Adipocyte (in vitro differentiated cells): ENCODE data around the gene LATS1.
"Not testable (repeated sequence)": the region's sequence is repeated elsewhere in the genome, so short reads cannot be mapped to it uniquely, and the experiment has no call there.

Experiments used
- DNase-seq: peaks from one replicate; pipeline ENCODE4 v3.0.0-alpha.2; 2015; ENCODE audit warnings: low read depth
- H3K27me3 ChIP-seq: replicated peaks from 2 replicates; pipeline ENCODE4 v1.7.0; 2013; ENCODE audit warnings: mild to moderate bottlenecking, low read length, moderate library complexity; ENCODE audit not compliant: control insufficient read depth, insufficient read depth
- H3K36me3 ChIP-seq: 2 replicates; pipeline ENCODE4 v1.7.0; 2013; ENCODE audit warnings: low read length, mild to moderate bottlenecking, moderate library complexity; ENCODE audit not compliant: control insufficient read depth, insufficient read depth, severe bottlenecking
- H3K4me1 ChIP-seq: 2 replicates; pipeline ENCODE4 v1.7.0; 2013; ENCODE audit warnings: mild to moderate bottlenecking, low read length, moderate library complexity; ENCODE audit not compliant: control insufficient read depth, insufficient read depth
- H3K4me3 ChIP-seq: 2 replicates; pipeline ENCODE4 v1.7.0; 2013; ENCODE audit warnings: mild to moderate bottlenecking, low read length, moderate library complexity
- H3K9ac ChIP-seq: 2 replicates; pipeline ENCODE4 v1.7.0; 2013; ENCODE audit warnings: mild to moderate bottlenecking, low read length, moderate library complexity
- H3K9me3 ChIP-seq: 2 replicates; pipeline ENCODE4 v1.7.0; 2013; ENCODE audit warnings: mild to moderate bottlenecking, low read length, moderate library complexity; ENCODE audit not compliant: control insufficient read depth

The LATS1 gene

DNA sequence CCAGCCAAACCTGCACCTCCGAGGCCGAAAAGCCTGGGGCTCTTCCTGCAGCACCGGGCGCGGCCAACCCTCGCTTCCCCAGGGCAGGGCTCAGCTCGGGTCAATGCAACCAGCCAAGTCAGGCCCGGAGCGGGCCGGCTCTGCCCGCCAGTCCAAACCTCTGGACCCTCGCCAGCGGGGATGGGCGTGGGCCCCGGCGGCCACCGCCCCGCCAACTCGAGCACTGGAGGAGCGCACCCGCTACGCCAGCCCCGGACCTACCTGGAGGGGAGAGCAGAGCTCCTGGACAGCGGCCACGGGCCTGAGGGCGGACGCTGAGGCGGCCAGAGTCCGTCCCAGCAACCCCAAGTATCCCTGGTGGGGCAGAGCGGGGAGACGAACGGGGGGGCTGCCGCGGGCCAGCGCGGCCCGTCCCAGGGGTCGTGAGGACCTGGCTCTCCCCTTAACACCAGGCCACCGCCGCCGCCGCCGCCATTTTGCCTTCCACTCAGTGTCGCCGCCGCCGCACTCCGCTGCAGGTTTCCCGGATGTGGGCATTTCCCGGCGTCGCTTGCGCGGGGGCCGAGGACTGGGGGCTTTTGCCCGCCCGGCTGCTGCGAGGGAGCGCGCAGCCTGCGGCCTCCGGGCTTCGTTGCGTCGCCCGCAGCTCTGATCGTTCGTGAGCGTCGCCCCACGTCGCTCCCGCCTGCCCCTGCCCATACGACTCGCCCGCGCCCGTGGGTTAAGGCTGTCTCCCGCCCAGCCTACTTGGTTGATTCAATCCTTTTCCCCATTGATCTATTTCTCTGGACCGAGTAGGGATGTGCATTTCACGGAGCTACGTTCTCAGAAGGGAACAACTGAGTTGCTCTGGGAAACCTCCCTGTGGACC, at the start of gene LATS1:
TSS of gene LATS1 (minus strand) at position 514 of the 871 bp plus-strand sequence. CDS start 15,975 bp downstream, outside the sequence.
- Histone ChIP-seq H3K27me3 (no peaks in the 10 kb centered on the region), H3K9me3 (no peaks in the 10 kb centered on the region), H3K9ac (peak within 1 kb of the TSS; percentile 95), H3K4me3 (peak within 1 kb of the TSS; percentile 93), H3K36me3 (no peaks in the 10 kb centered on the region), H3K4me1 (peaks cover 18% of the 10 kb centered on the region)
- peak; percentile 93 for DNase-seq

DNA sequence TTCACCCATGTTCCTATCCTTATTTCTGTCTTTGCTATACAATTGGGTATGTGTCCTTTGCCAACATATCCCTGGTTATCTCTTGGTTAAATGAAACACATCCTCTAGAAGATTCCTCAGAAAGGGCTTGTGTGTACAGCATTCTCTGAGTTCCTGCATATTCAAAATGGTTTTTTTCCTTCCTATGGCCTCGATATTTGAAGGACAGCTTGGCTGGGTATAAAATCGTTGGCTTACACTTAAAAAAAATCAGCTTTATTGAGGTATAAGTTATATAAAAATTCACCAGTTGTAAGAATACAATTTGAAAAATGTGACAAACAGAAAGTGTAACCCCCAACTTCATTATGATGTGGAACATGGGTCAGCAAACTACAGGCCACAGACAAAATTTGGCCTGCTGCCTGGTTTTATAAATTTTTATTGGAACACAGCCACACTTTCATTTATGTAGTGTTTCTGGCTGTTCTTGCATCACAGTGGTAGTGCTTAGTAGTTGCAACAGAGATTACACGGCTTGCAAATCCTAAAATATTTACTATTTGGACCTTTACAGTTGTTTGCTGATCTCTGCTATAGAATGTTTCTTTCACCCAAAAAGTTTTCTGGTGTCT, 48.4 kb upstream of the LATS1 start:
- H3K36me3 ChIP-seq: peaks cover 7% of the 10 kb centered on the region
- H3K9me3 ChIP-seq: peaks cover 3% of the 10 kb centered on the region
- H3K4me3 ChIP-seq: peak overlapping the region; percentile 59
- H3K27me3 ChIP-seq: no peaks in the 10 kb centered on the region
- peaks cover 31% of the 10 kb centered on the region for H3K4me1 ChIP-seq
- H3K9ac ChIP-seq: peak overlapping the region; percentile 65
- DNase-seq: peak; percentile 91

DNA sequence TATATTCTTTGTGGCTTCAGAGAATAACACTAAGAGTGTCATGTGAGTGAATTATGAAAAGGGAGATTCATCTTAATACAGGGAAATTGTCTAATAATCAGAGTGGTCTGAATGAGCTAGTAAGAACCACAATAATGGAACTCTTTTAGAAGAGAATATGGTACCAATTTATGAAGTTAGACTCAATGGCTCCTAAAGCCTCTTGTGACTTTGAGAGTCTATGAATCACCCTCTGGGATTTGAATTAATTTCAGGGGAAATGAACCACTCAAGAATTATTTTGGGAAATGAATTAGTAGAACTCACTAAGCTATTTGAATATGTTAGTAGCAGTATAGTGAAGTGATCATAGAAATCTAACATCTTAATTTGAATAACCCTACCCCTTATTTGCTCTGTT, 46.0 kb upstream of the LATS1 start:
- H3K4me3 ChIP-seq: peak overlapping the region; percentile 24
- peaks cover 21% of the 10 kb centered on the region for H3K36me3 ChIP-seq
- H3K9ac ChIP-seq: no peak overlapping the region
- H3K9me3 ChIP-seq: peaks cover 3% of the 10 kb centered on the region
- peaks cover 31% of the 10 kb centered on the region for H3K4me1 ChIP-seq
- H3K27me3 ChIP-seq: no peaks in the 10 kb centered on the region
- no peak for DNase-seq

DNA sequence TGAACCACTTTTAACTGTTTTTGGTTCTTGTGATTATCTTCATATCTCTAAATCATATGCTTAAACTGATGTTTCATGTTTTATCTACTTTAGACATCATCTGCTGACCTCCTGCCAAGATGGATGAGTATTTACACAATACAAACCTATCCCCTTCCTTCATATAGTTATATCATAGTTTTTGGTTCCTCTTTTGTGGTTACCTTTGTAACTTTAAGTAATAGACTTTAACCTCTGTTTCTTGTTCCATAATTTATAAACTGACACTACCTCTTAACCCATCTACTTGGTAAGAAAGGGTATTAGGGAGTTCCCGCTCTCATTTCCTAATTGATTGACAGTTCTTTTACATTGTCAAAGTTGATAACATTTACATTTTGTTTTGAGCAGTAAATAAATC, 43.5 kb upstream of the LATS1 start:
- DNase-seq: no peak
- Histone ChIP-seq H3K4me1 (peaks cover 22% of the 10 kb centered on the region), H3K36me3 (peaks cover 21% of the 10 kb centered on the region), H3K9ac (no peak overlapping the region), H3K4me3 (no peak overlapping the region), H3K27me3 (no peaks in the 10 kb centered on the region), H3K9me3 (peaks cover 3% of the 10 kb centered on the region)

DNA sequence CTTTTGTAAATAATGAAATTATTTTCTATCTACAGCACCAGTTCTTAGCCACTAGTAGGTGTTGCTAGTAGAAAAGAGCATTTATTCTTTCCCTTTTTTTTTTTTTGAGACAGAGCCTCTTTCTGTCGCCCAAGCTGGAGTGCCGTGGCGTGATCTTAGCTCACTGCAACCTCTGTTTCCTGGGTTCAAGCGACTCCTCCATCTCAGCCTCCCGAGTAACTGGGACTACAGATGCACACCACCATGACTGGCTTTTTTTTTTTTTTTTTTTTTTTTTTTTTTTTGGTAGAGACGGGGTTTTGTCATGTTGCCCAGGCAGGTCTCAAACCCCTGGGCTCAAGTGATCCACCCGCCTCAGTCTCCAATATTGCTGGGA, 38.3 kb upstream of the LATS1 start:
- H3K36me3 ChIP-seq: peaks cover 17% of the 10 kb centered on the region
- DNase-seq: no peak
- H3K4me3 ChIP-seq: no peak overlapping the region
- H3K4me1 ChIP-seq: peaks cover 22% of the 10 kb centered on the region
- H3K9me3 ChIP-seq: no peaks in the 10 kb centered on the region
- no peak overlapping the region for H3K9ac ChIP-seq
- H3K27me3 ChIP-seq: no peaks in the 10 kb centered on the region

DNA sequence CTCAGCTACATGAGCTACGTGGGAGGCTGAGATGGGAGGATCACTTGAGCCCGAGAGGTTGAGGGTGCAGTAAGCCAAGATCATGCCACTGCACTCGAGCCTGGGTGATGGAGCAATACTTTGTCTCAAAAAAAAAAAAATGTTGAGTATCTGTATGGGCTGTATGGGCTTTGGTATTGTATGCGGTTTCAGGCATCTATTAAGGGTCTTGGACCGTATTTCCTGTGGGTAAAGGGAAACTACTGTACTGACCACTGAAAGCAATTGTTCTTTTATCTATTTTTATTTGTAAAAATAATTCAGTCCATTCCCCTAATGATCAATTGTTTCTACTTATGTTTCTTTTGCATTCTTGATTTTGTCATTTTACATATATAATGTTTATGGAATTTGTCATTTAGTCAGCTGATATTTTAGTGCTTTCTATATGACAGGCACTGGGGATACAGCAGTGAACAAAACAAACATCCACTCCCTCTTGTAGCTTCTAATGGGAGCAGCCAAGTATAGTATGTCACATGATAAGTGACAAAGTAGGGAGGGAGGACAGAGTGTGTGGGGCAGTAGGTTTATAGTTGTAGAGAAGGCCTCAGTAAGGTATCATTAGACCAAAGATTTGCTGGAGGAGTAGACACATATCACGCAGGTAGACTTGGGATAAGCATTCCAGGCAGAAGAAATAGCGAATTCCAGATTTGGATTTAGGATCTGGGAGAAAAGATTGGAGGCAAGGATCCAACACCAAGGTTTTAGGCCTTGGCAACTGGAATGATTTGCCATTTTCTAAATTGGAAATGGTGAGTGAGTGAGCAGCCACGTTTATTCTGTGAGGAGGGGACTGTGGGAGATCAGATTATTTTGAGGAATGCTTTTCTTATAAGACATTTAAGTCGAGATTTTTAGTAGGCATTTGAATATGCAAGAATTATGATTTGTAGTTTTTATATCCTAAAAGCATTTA, 37.7 kb upstream of the LATS1 start:
- no peak for DNase-seq
- no peak overlapping the region for H3K4me3 ChIP-seq
- H3K27me3 ChIP-seq: no peaks in the 10 kb centered on the region
- H3K9ac ChIP-seq: no peak overlapping the region
- peaks cover 17% of the 10 kb centered on the region for H3K36me3 ChIP-seq
- H3K9me3 ChIP-seq: no peaks in the 10 kb centered on the region
- peaks cover 28% of the 10 kb centered on the region for H3K4me1 ChIP-seq

DNA sequence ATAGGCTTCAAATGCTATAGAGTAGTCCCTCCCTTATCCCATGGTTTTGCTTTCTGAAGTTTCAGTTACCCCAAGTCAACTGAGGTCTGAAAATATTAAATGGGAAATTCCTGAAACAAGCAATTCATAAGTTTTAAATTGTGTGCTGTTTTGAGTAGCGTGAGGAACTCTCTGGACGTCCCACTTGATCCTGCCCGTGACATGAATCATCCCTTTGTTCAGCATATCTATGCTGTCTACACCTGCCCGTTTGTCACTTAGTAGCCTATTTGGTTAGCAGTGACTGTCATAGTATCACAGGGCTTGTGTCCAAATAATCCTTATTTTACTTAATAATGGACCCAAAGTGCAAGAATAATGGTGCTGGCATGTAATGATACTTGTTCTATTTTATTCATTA, 36.6 kb upstream of the LATS1 start:
- no peak overlapping the region for H3K9ac ChIP-seq
- H3K27me3 ChIP-seq: no peaks in the 10 kb centered on the region
- no peak for DNase-seq
- H3K36me3 ChIP-seq: peaks cover 6% of the 10 kb centered on the region
- no peak overlapping the region for H3K4me3 ChIP-seq
- H3K4me1 ChIP-seq: peaks cover 30% of the 10 kb centered on the region
- no peaks in the 10 kb centered on the region for H3K9me3 ChIP-seq

DNA sequence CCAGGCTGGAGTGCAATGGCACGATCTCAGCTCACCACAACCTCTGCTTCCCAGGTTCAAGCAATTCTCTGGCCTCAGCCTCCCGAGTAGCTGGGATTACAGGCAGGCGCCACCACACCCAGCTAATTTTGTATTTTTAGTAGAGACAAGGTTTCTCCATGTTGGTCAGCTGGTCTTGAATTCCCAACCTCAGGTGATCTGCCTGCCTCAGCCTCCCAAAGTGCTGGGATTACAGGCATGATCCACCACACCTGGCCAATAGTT, 35.4 kb upstream of the LATS1 start:
- not testable (repeated sequence) for H3K9me3 ChIP-seq, H3K9ac ChIP-seq, H3K27me3 ChIP-seq, DNase-seq, H3K36me3 ChIP-seq, H3K4me3 ChIP-seq
- H3K4me1 ChIP-seq: peaks cover 33% of the 10 kb centered on the region

DNA sequence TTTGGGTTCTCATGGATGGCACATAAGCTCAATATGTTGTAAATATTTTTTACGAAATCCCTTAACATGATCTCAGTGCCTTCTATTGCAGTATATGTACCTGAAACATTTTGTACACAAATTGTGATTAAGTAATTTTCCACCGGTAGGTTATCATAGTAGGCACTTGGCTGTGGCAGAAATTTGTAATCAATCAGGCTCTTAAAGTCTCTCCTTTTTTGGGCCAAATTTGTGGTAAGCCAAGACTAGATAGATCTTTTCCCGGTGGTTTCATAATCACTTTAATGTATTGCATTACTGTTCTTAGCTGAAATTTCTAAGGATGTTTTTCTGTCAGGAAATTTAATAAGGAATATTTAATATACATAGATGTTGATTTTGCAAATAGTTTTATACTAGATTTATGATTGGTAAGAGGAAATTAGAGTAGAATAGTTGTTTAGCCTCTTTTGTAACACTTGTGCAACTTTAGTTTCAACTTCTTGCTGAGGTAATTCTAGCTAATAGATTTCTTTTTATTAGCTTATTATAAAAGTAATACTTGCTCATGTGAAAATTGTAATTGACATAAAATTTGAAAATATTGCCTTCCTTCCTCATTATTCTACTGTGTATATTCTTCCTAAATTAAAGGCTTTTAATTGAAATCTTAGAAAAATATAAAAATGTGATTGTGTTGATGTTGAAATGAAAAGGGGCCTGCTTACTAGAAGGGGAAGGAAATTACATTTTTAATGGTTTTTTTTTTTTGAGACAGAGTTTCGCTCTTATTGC, 34.9 kb upstream of the LATS1 start:
- Histone ChIP-seq H3K9ac (no peak overlapping the region), H3K4me3 (peak overlapping the region; percentile 56), H3K9me3 (no peaks in the 10 kb centered on the region), H3K4me1 (peaks cover 33% of the 10 kb centered on the region), H3K27me3 (no peaks in the 10 kb centered on the region), H3K36me3 (no peaks in the 10 kb centered on the region)
- DNase-seq: peak; percentile 36

DNA sequence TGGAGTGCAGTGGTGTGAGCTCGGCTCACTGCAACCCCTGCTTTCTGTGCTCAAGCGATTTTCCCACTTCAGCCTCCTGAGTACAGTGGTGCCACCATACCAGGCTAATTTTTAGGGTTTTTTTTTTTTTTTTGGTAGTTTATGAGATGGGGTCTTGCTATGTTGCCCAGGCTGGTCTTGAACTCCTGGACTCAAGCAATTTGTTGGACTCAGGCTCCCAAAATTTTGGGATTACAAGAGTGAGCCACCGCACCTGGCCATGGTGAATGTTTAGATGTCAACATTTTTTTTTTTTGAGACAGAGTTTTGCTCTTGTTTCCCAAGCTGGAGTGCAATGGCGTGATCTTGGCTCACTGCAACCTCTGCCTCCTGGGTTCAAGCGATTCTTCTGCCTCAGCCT, 34.0 kb upstream of the LATS1 start:
- H3K27me3 ChIP-seq, H3K9ac ChIP-seq, H3K9me3 ChIP-seq, DNase-seq, H3K36me3 ChIP-seq: not testable (repeated sequence)
- Histone ChIP-seq H3K4me1 (peaks cover 30% of the 10 kb centered on the region), H3K4me3 (peak overlapping the region; percentile 56)
